GM18909 (cell line): ENCODE results near the gene CTXN1.

ENCODE experiments used
- ATAC-seq: cut with Tn5 transposase; IDR thresholded peaks from one replicate; pipeline ENCODE4 v1.9.1; 2021; ENCODE audit warnings: mild to moderate bottlenecking; ENCODE audit not compliant: unreplicated experiment, poor library complexity

Gene CTXN1

GRCh38 chr19:7883105-7883504 lies 42.8 kb downstream of the CTXN1 start:
- ATAC-seq, result no peak

- no peak for ATAC-seq
These were observed 44.0 kb downstream of the CTXN1 start for GRCh38 chr19:7881910-7882309.

GRCh38 chr19:7879836-7880235 lies 46.1 kb downstream of the CTXN1 start:
- no peak for ATAC-seq

- ATAC-seq, result no peak
These were observed 46.7 kb downstream of the CTXN1 start for GRCh38 chr19:7879111-7879807.

- ATAC-seq, result no peak
These were observed 48.6 kb downstream of the CTXN1 start for GRCh38 chr19:7877249-7877836.

- ATAC-seq, result no peak
These were observed 51.0 kb downstream of the CTXN1 start for GRCh38 chr19:7874897-7875273.
